Fibroblast of skin of left biceps (primary cell): Measurements from ENCODE around the gene TP53I11.
A peak's percentile ranks its signal among the peaks of the same experiment; 100 is the strongest.

Source experiments
- DNase-seq, 2 experiments: peaks; one replicate each; pipeline ENCODE4 v3.0.0-alpha.2; 2013; ENCODE audit warnings: low read depth in 2 of 2

TP53I11 gene

GRCh38 chr11:44913502-44913901 lies 37.2 kb downstream of the TP53I11 start:
- no peak for DNase-seq

- no peak for DNase-seq
Observed at GRCh38 chr11:44912270-44912987, 38.3 kb downstream of the TP53I11 start.

GRCh38 chr11:44911029-44911814 lies 39.5 kb downstream of the TP53I11 start:
- peak; percentile 36 to 47 for DNase-seq

DNA sequence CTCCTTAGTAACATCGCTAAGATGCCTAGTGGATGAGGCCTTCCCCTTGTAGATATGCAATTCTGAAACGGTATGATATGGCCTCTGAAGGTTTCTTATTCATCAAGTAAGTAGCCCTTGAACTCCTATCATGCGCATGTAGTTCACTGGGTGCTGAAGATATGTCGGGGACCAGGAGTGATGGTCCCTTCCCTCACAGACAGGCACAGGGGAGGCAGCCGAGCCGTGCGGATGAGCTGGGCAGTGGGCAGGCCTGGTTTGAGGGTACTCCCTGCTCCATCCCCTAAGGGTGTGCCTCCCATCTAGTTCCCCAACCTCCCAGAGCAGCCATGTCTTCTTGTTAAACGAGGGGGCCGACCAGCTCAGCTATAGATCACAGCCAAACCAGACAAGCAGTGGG lies 40.1 kb downstream of the TP53I11 start:
- DNase-seq = no peak

DNA sequence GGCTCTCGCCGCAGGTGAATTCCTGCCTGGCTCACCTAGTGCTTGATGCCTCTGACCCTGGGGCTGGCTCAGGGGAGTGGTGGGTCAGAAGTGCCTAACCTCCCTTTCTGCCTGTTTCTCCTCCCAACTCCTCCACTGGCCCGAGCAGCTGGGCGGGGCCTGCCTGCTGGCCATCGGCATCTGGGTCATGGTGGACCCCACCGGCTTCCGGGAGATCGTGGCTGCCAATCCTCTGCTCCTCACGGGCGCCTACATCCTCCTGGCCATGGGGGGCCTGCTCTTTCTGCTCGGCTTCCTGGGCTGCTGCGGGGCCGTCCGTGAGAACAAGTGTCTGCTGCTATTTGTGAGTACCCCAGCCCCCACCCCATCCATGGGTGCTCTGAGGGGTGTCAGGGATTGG lies 41.1 kb downstream of the TP53I11 start:
- no peak for DNase-seq

DNA sequence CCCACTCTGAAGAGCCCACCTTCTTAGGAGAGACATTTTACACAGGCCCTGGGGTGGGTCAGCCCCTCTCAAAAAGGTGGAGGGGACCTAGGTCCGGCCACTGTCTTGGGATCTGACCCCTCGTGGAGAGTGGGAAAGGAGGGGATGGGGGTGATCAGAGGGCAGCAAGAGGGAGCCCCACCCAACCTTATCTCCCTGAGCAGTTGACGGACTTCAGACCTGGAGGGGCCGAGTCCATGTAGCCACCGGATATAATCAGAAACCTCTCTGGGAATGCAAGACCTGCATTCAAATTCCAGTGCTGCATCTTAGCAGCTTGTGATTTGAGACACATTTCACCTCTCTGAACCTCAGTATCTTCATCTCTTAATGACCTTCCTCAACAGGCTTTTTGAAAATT lies 44.0 kb downstream of the TP53I11 start:
- DNase-seq = no peak

DNA sequence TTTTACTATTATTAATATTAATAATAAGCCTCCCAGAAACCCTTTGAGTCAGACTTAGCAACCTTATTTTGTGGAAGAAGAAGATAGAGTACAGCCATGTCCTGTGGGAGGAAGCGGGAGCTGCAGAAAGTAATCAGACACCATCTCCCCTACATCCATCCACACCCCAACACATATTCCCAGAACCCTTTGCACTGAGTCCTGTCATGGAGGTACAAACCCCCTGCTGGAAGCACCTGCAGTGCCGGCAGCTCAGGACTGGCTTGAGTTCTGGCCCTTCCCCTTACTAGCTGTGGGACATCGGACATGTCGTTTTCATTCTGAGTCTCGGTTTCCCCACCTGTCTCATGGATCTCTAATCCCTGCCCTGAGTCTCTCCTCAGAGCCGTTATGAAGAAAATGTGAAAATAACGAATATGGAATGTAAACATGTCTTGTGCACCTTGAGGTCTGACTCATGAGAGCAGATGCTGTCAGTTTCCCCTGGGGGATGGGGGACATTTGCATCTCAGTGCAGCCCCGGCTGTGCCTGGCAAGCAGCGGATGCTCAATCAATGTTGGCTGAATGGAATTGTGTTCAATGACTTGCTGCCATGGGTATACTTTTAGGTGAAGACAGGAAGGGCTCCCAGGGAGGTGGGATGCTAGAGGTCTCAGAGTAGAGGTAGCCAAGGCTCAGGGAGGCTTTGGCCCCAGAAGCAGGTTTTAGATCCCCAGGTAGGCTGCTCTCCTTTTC lies 45.4 kb downstream of the TP53I11 start:
- DNase-seq = no peak

DNA sequence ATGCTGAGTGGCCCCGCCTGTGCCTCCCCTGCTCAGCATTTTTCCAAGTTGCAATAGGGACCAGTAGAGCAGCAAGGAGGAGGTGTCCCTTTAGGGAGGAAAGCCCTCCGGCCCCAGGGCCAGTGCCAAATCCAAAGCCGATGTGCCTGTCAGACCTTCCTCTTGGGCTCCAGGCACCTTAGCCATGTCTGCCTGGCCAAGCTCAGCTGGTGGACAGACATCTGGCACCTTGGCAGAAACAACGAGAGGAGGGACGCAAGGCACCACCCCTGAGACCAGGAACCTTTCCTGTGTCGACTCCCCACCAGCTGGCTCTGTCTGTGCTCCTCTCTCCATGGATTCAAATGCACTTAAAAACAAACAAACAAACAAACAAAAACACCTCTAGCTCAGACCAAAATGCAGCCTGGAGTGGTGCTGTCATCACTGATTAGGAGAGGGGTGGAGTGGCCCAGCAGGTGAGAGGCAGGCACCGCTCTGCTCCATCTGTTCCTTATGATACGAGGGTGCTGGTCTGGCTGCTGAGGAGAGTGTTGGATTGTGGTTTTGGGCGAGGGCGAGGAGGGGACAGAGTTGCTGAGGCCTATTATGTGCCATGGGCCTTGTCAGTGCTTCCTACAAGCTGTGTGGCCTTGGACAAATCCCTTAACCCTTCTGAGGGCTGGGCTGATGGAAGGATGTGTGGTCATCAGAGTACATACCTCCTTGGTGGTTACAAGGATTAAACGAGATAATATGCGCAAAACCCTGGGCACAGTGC lies 46.2 kb downstream of the TP53I11 start:
- DNase-seq = no peak

GRCh38 chr11:44903518-44903917 lies 47.2 kb downstream of the TP53I11 start:
- no peak for DNase-seq

- no peak for DNase-seq
Observed at GRCh38 chr11:44903035-44903434, 47.6 kb downstream of the TP53I11 start.

DNA sequence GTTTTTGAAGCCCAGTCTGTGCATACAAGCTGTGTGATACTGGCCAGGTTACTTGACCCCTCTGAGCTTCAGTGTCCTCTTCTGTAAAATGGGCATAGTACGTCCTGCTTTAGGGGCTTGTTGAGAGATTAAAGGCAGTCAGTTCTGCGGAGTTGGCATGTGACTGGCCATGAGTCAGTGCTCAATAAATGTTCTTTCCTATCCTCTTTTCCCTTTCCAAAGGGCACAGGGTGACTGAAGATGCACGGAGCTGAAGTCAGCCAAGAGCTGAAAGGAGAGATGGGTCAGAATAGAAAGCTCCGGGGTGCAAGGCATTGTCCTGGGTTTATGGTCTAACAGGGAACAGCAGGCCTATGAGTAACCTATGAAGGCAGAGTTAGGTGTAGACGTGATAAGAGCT lies 48.9 kb downstream of the TP53I11 start:
- DNase-seq = no peak

DNA sequence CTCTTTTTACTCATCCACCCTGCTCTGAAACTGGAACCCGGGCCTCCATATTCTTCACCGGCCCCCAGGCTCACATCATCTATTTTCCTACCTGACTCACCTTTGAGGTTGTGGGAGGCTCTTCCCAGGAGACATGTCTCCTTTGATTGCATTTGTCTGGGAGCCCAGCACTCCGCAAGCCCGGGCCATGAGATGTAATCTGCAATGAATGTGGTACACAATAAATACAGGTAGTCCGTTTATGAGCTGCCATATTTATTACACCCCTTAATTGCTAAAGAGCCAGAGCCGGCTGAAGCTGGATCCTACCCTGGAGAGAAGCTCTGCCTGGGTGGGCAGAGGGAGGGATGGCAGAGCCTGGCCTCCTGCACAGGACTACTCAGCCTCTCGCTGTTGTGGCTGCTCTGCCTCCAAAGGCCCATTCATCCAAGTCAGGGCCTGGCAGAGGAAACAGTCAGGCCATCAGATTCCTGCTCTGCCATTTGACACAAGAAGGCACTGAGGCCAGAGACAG lies 49.5 kb downstream of the TP53I11 start:
- DNase-seq = no peak

DNA sequence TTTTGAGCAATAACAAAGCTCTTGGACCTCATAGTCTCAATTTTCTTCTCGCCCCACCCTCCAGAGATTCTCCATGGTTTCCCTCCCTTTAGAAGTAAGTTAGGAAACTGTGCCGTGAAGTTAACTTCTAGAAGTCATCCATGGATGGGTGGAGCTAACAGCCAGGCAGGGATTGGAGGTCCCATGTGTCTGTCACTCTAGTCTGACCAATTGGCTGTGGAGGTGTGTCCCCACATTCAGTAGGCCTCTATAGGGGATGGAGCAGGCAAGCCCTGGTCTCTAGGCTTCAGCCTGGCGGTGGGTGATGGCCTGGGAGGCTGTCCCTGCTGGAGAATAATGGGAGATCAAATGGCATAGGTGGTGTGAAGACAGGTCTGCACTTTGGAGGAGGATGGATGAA lies 50.7 kb downstream of the TP53I11 start:
- peak; percentile 27 to 44 for DNase-seq

DNA sequence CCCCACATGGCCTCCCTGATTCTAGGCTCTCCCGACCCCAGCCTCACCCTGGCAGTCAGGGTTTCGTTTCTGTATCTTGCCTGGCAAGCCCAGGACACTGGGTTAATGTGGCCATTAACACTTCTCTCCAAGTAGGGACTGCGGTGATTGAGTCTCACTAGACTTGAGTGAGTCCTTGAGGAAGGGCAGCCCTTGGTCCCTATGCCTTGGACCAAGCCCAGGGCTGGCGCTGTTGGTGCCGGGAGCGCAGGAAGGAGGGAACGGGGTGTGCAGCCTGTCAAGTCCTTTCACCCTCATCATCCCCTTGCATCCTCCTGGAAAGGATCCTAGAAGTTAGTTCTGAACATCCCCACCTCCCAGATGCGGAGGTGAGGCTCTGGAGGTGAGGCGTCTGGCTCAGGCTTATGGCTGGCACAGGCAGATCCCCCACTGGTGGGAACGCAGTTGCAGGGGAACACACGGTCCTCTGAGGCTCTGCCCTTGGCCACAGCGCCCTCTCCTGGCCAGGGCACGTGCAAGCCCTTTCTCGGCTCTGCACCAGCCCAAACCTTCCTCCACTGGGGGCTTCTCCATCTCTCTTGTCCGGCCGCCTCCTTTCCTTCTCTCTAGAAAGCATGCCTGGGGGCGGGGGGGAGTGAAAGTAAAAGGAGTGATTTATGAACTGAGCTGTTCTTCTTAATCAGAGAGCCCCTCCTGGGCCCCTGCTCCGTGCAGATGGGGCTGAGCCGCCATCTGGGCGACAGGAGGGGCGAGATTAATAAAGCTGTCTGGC lies 56.7 kb downstream of the TP53I11 start:
- peak in 1 of 2 experiments; percentile 30 for DNase-seq

GRCh38 chr11:44893308-44893822 lies 57.3 kb downstream of the TP53I11 start:
- DNase-seq = no peak

DNA sequence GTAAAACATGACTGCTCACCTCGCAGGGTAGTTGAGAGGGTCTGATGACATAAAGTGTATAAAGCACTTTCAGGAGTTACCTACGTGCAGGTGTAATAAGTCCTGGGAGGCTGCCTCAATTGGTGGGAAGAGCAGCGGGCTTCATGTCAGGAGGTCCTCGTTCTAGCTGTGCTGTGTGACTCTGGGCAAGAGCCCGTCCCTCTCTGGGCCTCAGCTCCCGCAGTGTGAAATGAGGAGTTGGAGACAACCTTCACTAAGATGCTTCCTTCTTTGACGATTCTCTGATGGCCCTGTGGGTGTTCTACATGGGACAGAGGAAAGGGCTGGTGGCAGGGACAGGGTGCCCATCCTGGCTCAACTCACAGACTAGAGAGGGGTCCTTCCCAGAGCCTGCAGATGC lies 57.8 kb downstream of the TP53I11 start:
- no peak for DNase-seq

GRCh38 chr11:44889266-44889665 lies 61.4 kb downstream of the TP53I11 start:
- DNase-seq = no peak

DNA sequence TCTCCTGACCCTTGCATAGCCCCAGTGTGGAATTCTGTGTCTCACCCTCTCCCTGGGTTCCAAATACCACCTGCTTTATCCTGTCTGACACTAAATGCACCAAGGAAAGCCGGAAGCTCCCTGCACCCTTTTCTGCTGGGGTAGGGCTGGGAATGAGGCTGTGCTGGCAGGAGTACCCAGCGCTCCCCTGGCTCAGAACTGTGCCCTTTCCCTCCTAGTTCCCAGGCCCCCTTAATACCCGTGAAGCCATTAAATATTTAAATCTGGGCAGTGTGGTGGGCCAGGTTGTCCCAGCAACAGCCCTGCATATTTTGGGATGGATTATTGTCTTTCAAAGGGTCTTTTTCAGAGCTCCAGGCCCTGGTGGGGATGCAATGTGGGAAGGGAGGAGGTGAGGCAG lies 63.0 kb downstream of the TP53I11 start:
- DNase-seq = no peak

DNA sequence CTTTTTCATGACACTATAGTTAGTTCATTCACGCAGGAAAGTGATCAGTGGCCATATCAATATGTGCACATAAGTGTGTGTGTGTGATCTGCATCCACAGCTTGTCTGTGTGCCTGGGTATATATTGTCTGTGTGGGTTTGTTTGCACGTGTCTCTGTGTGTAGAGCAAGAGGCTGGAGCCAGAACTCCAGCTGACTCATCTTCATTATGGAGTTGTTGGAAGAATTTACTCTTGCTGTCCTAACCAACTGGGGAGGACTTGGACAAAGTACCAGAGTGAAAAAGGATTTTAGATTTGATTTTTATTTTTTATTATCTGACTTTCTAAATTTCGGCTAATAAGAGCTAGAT lies 63.9 kb downstream of the TP53I11 start:
- peak; percentile 55 to 69 for DNase-seq

- peak; percentile 41 for DNase-seq
Observed at GRCh38 chr11:44885919-44886789, 64.5 kb downstream of the TP53I11 start.
